Eye (tissue), 1 donor: Measurements from ENCODE around the gene PQBP1.

Source experiments
- DNase-seq: peaks from one replicate; pipeline ENCODE4 v3.0.0-alpha.2; 2015

Gene PQBP1

GRCh38 chrX:48927123-48927522, 29.4 kb downstream of the PQBP1 start:
- no peak for DNase-seq

GRCh38 chrX:48927736-48928382, 30.1 kb downstream of the PQBP1 start:
- no peak for DNase-seq

- no peak for DNase-seq
Observed at GRCh38 chrX:48933757-48934156, 36.0 kb downstream of the PQBP1 start.

GRCh38 chrX:48934581-48935300, 37.0 kb downstream of the PQBP1 start:
- no peak for DNase-seq

GRCh38 chrX:48935301-48935670, 37.6 kb downstream of the PQBP1 start:
- DNase-seq = no peak

- no peak for DNase-seq
Observed at GRCh38 chrX:48936429-48937053, 38.8 kb downstream of the PQBP1 start.

DNA sequence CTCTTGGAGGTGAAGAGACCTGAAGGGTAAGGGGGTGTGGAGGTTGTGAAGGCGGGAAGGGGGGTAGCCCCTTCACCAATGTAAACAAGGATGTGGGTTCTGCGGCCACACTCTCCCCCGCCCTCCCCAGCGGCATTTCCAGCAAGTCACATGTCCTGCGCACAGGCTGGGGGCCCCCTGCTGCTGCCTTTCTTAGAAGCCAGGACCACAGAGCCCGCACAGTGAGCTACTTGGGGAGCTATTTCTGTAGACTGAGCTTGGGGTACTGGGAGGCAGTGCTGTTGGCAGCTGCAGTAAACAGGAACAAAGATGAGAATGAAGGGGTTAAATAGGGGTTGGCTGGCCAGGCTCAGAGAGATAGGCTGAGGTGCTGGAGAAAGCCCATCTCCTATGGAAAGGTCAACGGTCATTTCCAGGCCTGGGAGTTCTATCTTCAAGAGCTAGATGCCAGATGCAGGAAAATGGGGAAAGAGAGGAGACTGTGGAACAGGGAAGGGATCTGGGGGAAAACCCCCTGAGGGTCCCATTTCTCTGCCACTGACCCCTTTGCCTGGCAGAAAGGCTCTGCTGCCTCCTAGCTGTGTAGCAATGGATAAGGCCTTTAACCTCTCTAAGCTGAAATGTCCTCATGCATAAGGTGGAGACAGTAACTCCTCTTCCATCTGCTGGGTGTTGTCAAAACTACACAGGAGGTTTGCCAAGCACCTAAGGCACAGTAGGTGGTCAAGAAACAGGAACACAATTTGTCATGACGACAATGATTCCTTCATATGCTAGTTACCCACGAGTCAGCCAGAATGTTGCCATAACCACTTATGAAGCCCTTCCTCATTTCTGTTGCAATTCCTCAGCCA, 39.6 kb downstream of the PQBP1 start:
- peak; percentile 2 for DNase-seq

DNA sequence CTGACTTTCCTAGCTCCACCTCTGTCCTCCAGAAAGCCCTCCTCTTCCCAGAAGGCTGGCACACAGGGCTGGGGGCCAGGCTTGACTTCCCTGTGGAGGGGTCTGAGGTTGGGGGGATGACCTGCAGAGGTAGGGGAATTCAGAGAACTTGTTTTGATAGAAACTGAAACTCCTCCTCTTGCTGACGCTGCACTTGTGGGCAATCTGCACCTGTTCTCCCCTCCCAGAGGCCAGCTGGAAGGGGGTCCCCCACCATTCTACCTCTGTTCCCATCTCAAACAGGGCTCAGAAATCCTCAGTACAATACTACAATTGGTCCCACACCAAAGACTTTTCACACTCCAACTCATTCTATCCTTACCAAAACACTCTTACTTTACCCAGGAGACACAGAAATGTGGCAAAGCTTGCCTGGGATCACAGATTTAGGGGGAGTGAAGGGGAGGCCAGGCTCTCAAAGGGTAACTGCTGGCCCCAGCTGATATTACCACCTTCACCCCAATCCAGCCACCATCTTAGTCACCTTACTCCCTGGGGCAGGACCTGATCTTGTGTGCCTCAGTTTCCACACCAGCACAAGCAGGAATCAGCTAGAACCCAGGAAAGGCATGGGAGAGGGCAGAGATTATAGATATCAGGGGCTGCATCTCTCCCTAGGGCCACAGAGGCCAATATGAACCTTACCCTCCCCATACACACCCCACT, 41.1 kb downstream of the PQBP1 start:
- no peak for DNase-seq

- DNase-seq = no peak
Observed at GRCh38 chrX:48939524-48940228, 41.9 kb downstream of the PQBP1 start.

GRCh38 chrX:48940404-48940955, 42.8 kb downstream of the PQBP1 start:
- DNase-seq = no peak

GRCh38 chrX:48942895-48943294, 45.2 kb downstream of the PQBP1 start:
- DNase-seq = no peak

- DNase-seq = peak; percentile 59
Observed at GRCh38 chrX:48945517-48946348, 48.0 kb downstream of the PQBP1 start.

GRCh38 chrX:48948589-48948988, 50.9 kb downstream of the PQBP1 start:
- DNase-seq = no peak
